ENCODE results near the gene NDUFA3.

DNA sequence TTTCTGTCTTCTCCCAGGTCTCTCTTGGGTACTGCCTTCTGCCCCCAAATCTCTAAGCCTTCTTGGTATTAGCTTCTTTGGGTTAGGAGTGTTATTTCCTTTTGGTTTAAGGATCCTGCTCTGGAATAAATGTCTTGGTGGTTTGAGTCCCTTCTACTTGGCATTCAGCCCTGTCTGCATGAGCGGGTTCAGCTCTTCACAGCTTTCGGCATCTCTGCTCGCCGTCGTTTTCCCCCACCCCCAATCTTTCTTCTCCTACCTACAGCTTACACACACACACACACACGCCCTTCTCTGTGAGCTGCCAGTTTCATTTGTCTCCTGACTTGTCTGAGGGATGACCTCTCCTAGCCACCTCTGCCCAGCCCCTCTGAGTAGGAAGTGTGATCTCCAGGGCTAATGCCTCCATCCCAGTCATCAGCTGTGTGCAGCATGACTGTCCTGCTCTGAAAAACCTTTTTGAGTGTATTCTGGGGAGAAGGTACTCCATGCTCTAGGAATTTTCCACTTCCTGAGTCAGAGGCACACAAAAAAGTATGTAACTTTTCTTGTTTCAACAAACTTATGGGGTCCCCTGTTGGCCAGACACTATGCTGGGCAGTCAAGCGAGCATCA lies 39.6 kb downstream of the NDUFA3 start:
- TF ChIP-seq POLR2AphosphoS5 (IDR thresholded peaks at IDR 0.05; ENCODE audit: low read depth, low read length) (no peak), TAF1 (IDR thresholded peaks at IDR 0.05; ENCODE audit: borderline replicate concordance, insufficient read depth, low read length) (no peak), SIN3A (IDR thresholded peaks at IDR 0.05; ENCODE audit: borderline replicate concordance, insufficient read depth, low read length) (no peak)
- TF ChIP-seq, protein P1, sequence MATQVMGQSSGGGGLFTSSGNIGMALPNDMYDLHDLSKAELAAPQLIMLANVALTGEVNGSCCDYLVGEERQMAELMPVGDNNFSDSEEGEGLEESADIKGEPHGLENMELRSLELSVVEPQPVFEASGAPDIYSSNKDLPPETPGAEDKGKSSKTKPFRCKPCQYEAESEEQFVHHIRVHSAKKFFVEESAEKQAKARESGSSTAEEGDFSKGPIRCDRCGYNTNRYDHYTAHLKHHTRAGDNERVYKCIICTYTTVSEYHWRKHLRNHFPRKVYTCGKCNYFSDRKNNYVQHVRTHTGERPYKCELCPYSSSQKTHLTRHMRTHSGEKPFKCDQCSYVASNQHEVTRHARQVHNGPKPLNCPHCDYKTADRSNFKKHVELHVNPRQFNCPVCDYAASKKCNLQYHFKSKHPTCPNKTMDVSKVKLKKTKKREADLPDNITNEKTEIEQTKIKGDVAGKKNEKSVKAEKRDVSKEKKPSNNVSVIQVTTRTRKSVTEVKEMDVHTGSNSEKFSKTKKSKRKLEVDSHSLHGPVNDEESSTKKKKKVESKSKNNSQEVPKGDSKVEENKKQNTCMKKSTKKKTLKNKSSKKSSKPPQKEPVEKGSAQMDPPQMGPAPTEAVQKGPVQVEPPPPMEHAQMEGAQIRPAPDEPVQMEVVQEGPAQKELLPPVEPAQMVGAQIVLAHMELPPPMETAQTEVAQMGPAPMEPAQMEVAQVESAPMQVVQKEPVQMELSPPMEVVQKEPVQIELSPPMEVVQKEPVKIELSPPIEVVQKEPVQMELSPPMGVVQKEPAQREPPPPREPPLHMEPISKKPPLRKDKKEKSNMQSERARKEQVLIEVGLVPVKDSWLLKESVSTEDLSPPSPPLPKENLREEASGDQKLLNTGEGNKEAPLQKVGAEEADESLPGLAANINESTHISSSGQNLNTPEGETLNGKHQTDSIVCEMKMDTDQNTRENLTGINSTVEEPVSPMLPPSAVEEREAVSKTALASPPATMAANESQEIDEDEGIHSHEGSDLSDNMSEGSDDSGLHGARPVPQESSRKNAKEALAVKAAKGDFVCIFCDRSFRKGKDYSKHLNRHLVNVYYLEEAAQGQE (IDR thresholded peaks at IDR 0.05; ENCODE audit: insufficient read depth in 1 of 2, low read depth in 2 of 2, low read length in 2 of 2), result no peak

Data from PFSK-1 (cell line).